IMR-90 (cell line): ENCODE data around the gene DNPH1. TPM values are rescaled to one million over a fixed set of nuclear protein-coding genes. Genes with fewer than 3 reads are reported as not detected.

Experiments used
- ATAC-seq: fragments of 200-7000 bp; cut with Tn5 transposase; 2 replicates; pipeline ENCODE4 v1.9.1; 2020; ENCODE audit warnings: low read depth, mild to moderate bottlenecking, moderate library complexity
- BruUV-seq: library from RNA; stranded (reverse); fragments of 400-500 nt; replicated peaks from 2 replicates; lab custom pipeline; 2021; lab: Mats Ljungman, UMichigan
- CTCF ChIA-PET: fragments of 300-600 bp; formaldehyde crosslinking; extraction: SDS; loops from one replicate; lab custom pipeline; 2021; ENCODE audit warnings: antibody characterized with exemption; lab: Yijun Ruan, JAX
- POLR2A ChIA-PET: fragments of 300-600 bp; sonication (Branson Sonifier 250); formaldehyde crosslinking; loops from one replicate; lab custom pipeline; 2022; ENCODE audit warnings: antibody characterized with exemption; ENCODE audit not compliant: unreplicated experiment; lab: Charles Lee
- DNase-seq: peaks from one replicate; pipeline ENCODE4 v3.0.0; 2013
- H2AFZ ChIP-seq: replicated peaks from 2 replicates; pipeline ENCODE3; 2013; ENCODE audit warnings: low read length, mild to moderate bottlenecking; ENCODE audit not compliant: poor library complexity
- H2AK5ac ChIP-seq: 2 replicates; pipeline ENCODE4 v1.6.1; 2013; ENCODE audit warnings: low read depth, low read length, inconsistent platforms
- H2AK9ac ChIP-seq: replicated peaks from 2 replicates; pipeline ENCODE3; 2013; ENCODE audit warnings: mild to moderate bottlenecking, low read depth, low read length, moderate library complexity; ENCODE audit not compliant: poor library complexity
- H2BK120ac ChIP-seq: 2 replicates; pipeline ENCODE4 v1.6.1; 2013; ENCODE audit warnings: low read depth, low read length, inconsistent platforms
- H2BK15ac ChIP-seq: 3 replicates; pipeline ENCODE4 v1.6.1; 2013; ENCODE audit warnings: low read depth, low read length, inconsistent platforms
- H2BK20ac ChIP-seq: 2 replicates; pipeline ENCODE4 v1.6.1; 2013; ENCODE audit warnings: low read depth, mild to moderate bottlenecking, inconsistent platforms, low read length, moderate library complexity
- H2BK5ac ChIP-seq: 2 replicates; pipeline ENCODE4 v1.6.1; 2013; ENCODE audit warnings: mild to moderate bottlenecking, low read depth, low read length, inconsistent platforms; ENCODE audit not compliant: poor library complexity, severe bottlenecking
- H3K14ac ChIP-seq: replicated peaks from 2 replicates; pipeline ENCODE4 v1.6.1; 2013; ENCODE audit warnings: low read depth, low read length, inconsistent platforms
- H3K18ac ChIP-seq: 2 replicates; pipeline ENCODE4 v1.6.1; 2013; ENCODE audit warnings: low read depth, low read length, control low read depth
- H3K23ac ChIP-seq: 2 replicates; pipeline ENCODE4 v1.6.1; 2013; ENCODE audit warnings: low read depth, low read length, inconsistent platforms
- H3K27ac ChIP-seq: 2 replicates; pipeline ENCODE4 v1.5.1; 2013; ENCODE audit warnings: mild to moderate bottlenecking, control low read depth, low read length; ENCODE audit not compliant: insufficient read depth
- H3K27me3 ChIP-seq: 2 replicates; pipeline ENCODE4 v1.6.1; 2013; ENCODE audit warnings: low read length; ENCODE audit not compliant: control insufficient read depth, insufficient read depth
- H3K36me3 ChIP-seq: 2 replicates; pipeline ENCODE4 v1.6.1; 2013; ENCODE audit warnings: low read length, mixed read lengths; ENCODE audit not compliant: control insufficient read depth, insufficient read depth
- H3K4ac ChIP-seq: 2 replicates; pipeline ENCODE4 v1.6.1; 2013; ENCODE audit warnings: low read depth, low read length, inconsistent platforms
- H3K4me1 ChIP-seq: 2 replicates; pipeline ENCODE4 v1.6.1; 2013; ENCODE audit warnings: low read length, mixed read lengths; ENCODE audit not compliant: control insufficient read depth, insufficient read depth
- H3K4me2 ChIP-seq: 2 replicates; pipeline ENCODE4 v1.6.1; 2013; ENCODE audit warnings: low read depth, mild to moderate bottlenecking, control low read depth, low read length, moderate library complexity
- H3K4me3 ChIP-seq: 2 replicates; pipeline ENCODE4 v1.5.1; 2013; ENCODE audit warnings: low read depth, mild to moderate bottlenecking, control low read depth, low read length, moderate library complexity; ENCODE audit not compliant: insufficient read depth
- H3K56ac ChIP-seq: 2 replicates; pipeline ENCODE4 v1.6.1; 2013; ENCODE audit warnings: low read length, inconsistent platforms; ENCODE audit not compliant: insufficient read depth; ENCODE audit errors: extremely low read depth
- H3K79me1 ChIP-seq, 2 experiments: 2 replicates each; pipeline ENCODE4 v1.6.1; 2013; ENCODE audit warnings: low read length in 2 of 2, inconsistent platforms in 1 of 2, low read depth in 1 of 2
- H3K9ac ChIP-seq: 2 replicates; pipeline ENCODE4 v1.6.1; 2013; ENCODE audit warnings: low read depth, low read length, control low read depth
- H3K9me1 ChIP-seq: 2 replicates; pipeline ENCODE4 v1.6.1; 2013; ENCODE audit warnings: low read length, inconsistent platforms; ENCODE audit not compliant: insufficient read depth
- H3K9me3 ChIP-seq: 2 replicates; pipeline ENCODE4 v1.6.1; 2013; ENCODE audit warnings: low read length; ENCODE audit not compliant: control insufficient read depth, insufficient read depth
- H4K20me1 ChIP-seq: 2 replicates; pipeline ENCODE4 v1.6.1; 2013; ENCODE audit warnings: low read length, inconsistent platforms; ENCODE audit not compliant: insufficient read depth
- H4K5ac ChIP-seq: 2 replicates; pipeline ENCODE4 v1.6.1; 2013; ENCODE audit warnings: mild to moderate bottlenecking, low read depth, low read length, control low read depth
- H4K8ac ChIP-seq, 2 experiments: 2 replicates each; pipeline ENCODE4 v1.6.1; 2013; ENCODE audit warnings: low read depth in 2 of 2, low read length in 2 of 2, control low read depth in 1 of 2, inconsistent platforms in 1 of 2
- H4K91ac ChIP-seq: 2 replicates; pipeline ENCODE4 v1.6.1; 2013; ENCODE audit warnings: low read depth, low read length, inconsistent platforms; ENCODE audit not compliant: insufficient read depth
- CEBPB ChIP-seq: IDR thresholded peaks from 2 replicates; pipeline ENCODE4 v1.6.1; 2012; ENCODE audit warnings: low read depth, low read length, improper control_type of control experiment
- CHD1 ChIP-seq: IDR thresholded peaks from 2 replicates; pipeline ENCODE4 v1.6.1; 2012; ENCODE audit warnings: low read depth, low read length, improper control_type of control experiment
- ELK1 ChIP-seq: fragments of 150-350 bp; IDR thresholded peaks from 2 replicates; pipeline ENCODE4 v1.6.1; 2016; ENCODE audit warnings: low read depth, mild to moderate bottlenecking, low read length, moderate library complexity, borderline replicate concordance
- NFE2L2 ChIP-seq: fragments of 150-350 bp; IDR thresholded peaks from 2 replicates; pipeline ENCODE4 v1.6.1; 2016; ENCODE audit warnings: low read depth, mild to moderate bottlenecking, low read length
- RAD21 ChIP-seq: IDR thresholded peaks from 2 replicates; pipeline ENCODE4 v1.6.1; 2012; ENCODE audit warnings: low read length, improper control_type of control experiment
- RFX5 ChIP-seq: IDR thresholded peaks from 2 replicates; pipeline ENCODE4 v1.8.0; 2012; ENCODE audit warnings: low read depth, mild to moderate bottlenecking, low read length, moderate library complexity
- USF2 ChIP-seq: fragments of 150-350 bp; IDR thresholded peaks from 2 replicates; pipeline ENCODE4 v1.6.1; 2017; ENCODE audit warnings: mild to moderate bottlenecking, antibody characterized with exemption, low read length, low read depth
- WGBS, 2 experiments: methylation state at CpG; one replicate each; pipeline versions ENCODE4 v1.1.5 to v1.1.7; 2013; ENCODE audit warnings: missing lambda C conversion rate in 2 of 2; ENCODE audit not compliant: insufficient read length in 1 of 2; ENCODE audit errors: extremely low coverage in 2 of 2; 5-methylcytosine and 5-hydroxymethylcytosine counted together
- dilution Hi-C: fragments of 300-500 bp; cut with HindIII; formaldehyde crosslinking; loops from one replicate; pipeline ENCODE4 v1.14.3; 2018; ENCODE audit warnings: low sequenced_read_pairs; ENCODE audit not compliant: unreplicated experiment
- in situ Hi-C: fragments of 300-500 bp; cut with MboI; formaldehyde crosslinking; loops from 3 replicates; pipeline ENCODE4 v1.14.3; 2019; ENCODE audit warnings: low sequenced_read_pairs, inconsistent platforms, mixed read lengths
- intact Hi-C: fragments of 100-400 bp; cut with micrococcal nuclease; formaldehyde crosslinking; loops from 2 replicates; pipeline ENCODE4 v1.10.0; 2022
- polyA plus RNA-seq, 3 experiments: library from polyadenylated mRNA; depleted of rRNA; stranded (reverse); fragments of >200 nt; gene quantifications; 2 replicates each; pipeline ENCODE4 v1.2.3, GENCODE V29; 2012; ENCODE audit warnings: low replicate concordance in 1 of 3
- total RNA-seq: library from RNA; depleted of rRNA; stranded (reverse); fragments of >200 nt; gene quantifications from 2 replicates; pipeline ENCODE4 v1.2.3, GENCODE V29; 2012
- TF ChIP-seq, protein P1 (sequence below): conservative IDR thresholded peaks from 2 replicates; pipeline ENCODE4 v1.5.1; 2012; ENCODE audit warnings: mild to moderate bottlenecking, low read depth, low read length, improper control_type of control experiment

Gene DNPH1
- total and polyA plus RNA-seq, 2 of the 4 experiments (the other 2 are of a cell fraction): 19.0 to 47.8 TPM

DNA sequence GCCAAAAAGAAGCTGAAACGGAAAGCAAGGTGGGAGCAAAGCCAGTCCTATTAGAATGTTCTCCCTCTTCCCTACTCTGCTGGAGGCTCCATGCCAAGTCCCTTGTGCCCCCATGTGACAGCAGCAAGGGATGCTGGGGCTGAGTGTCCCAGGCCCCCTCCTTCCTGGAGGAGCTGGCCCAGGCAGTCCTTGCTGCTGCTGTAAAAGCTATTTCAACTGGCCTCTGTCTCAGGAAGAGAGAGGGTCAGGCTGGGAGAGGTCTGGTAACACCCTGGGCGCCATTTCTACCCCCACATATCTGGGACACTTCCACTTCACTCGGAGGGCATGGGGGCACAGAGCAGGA lies 39.0 kb upstream of the DNPH1 start:
- no peak for DNase-seq
- no peak for ATAC-seq
- peaks cover 8% of the 10 kb centered on the region for H3K9me1 ChIP-seq
- no peak overlapping the region for H3K27ac ChIP-seq
- no peak overlapping the region for H2BK15ac ChIP-seq
- no peak overlapping the region for H3K18ac ChIP-seq
- no peak overlapping the region for H3K9ac ChIP-seq
- no peak overlapping the region for H2BK5ac ChIP-seq
- POLR2A ChIA-PET: no interaction called here
- WGBS, 2 experiments: no CpG with 5 or more reads among the region's 3 CpGs
- no peaks in the 10 kb centered on the region for H3K9me3 ChIP-seq
- no peak overlapping the region for H2AK5ac ChIP-seq
- intact Hi-C loops (no loop called here), dilution Hi-C loops (no loop called here), in situ Hi-C loops (no loop called here)
- no TSS peak for BruUV-seq
- no peak overlapping the region for H3K4ac ChIP-seq
- H3K4me2 ChIP-seq: no peak overlapping the region
- H3K14ac ChIP-seq: no peak overlapping the region
- no peaks in the 10 kb centered on the region; the same call in 1 of the 2 replicates for H4K20me1 ChIP-seq
- TF ChIP-seq ELK1 (no peak), RAD21 (no peak), NFE2L2 (no peak), RFX5 (no peak), USF2 (no peak), CEBPB (no peak), CHD1 (no peak)
- TF ChIP-seq, protein P1, sequence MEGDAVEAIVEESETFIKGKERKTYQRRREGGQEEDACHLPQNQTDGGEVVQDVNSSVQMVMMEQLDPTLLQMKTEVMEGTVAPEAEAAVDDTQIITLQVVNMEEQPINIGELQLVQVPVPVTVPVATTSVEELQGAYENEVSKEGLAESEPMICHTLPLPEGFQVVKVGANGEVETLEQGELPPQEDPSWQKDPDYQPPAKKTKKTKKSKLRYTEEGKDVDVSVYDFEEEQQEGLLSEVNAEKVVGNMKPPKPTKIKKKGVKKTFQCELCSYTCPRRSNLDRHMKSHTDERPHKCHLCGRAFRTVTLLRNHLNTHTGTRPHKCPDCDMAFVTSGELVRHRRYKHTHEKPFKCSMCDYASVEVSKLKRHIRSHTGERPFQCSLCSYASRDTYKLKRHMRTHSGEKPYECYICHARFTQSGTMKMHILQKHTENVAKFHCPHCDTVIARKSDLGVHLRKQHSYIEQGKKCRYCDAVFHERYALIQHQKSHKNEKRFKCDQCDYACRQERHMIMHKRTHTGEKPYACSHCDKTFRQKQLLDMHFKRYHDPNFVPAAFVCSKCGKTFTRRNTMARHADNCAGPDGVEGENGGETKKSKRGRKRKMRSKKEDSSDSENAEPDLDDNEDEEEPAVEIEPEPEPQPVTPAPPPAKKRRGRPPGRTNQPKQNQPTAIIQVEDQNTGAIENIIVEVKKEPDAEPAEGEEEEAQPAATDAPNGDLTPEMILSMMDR: no peak
- H3K4me1 ChIP-seq: peaks cover 2% of the 10 kb centered on the region; the same call in 1 of the 2 replicates
- H4K91ac ChIP-seq: no peak overlapping the region
- no peak overlapping the region for H4K8ac ChIP-seq
- H2BK20ac ChIP-seq: no peak overlapping the region
- H3K27me3 ChIP-seq: peaks cover 60% of the 10 kb centered on the region
- H2BK120ac ChIP-seq: no peak overlapping the region
- H2AK9ac ChIP-seq: peak overlapping the region; percentile 5
- H2AFZ ChIP-seq: peak overlapping the region; percentile 8
- no peaks in the 10 kb centered on the region for H3K36me3 ChIP-seq
- H3K23ac ChIP-seq: no peak overlapping the region
- CTCF ChIA-PET: interaction anchor here (1.0 kb wide), 1 partner anchor 66 kb away, joined by 3 read pairs; no protein-coding TSS in a partner anchor
- H3K56ac ChIP-seq: no peak overlapping the region
- no peak overlapping the region for H4K5ac ChIP-seq
- no peak overlapping the region for H3K4me3 ChIP-seq
- no peaks in the 10 kb centered on the region for H3K79me1 ChIP-seq
